ENCODE data around the gene R3HDM2.

Gene R3HDM2

GRCh38 chr12:57207731-57208630 is 222.9 kb downstream of the R3HDM2 start:
- Histone ChIP-seq H3K9ac (peak overlapping the region in 2 of 11 experiments; percentile 29 to 39; a peak in 1 of 22 replicates), H3K4me3 (no peak overlapping the region), H3K4me1 (peaks cover 8 to 59% (median 46%) of the 10 kb centered on the region in 10 experiments), H3K27me3 (no peaks in the 10 kb centered on the region), H3K27ac (no peak overlapping the region), H3K4me2 (peak overlapping the region in 6 of 11 experiments; percentile 6 to 55 (median 49); a peak in 10 of 22 replicates), H3K36me3 (peaks cover 6 to 99% (median 29%) of the 10 kb centered on the region in 11 experiments; a peak in 17 of 22 replicates), H4K20me1 (peaks cover 0 to 100% (median 12%) of the 10 kb centered on the region in 11 experiments; a peak in 12 of 22 replicates), H3K9me3 (replicated peaks in 1 of 11) (no peaks in the 10 kb centered on the region)
- TF ChIP-seq Cebpa-rat (IDR thresholded peaks at IDR 0.05) = no peak

DNA sequence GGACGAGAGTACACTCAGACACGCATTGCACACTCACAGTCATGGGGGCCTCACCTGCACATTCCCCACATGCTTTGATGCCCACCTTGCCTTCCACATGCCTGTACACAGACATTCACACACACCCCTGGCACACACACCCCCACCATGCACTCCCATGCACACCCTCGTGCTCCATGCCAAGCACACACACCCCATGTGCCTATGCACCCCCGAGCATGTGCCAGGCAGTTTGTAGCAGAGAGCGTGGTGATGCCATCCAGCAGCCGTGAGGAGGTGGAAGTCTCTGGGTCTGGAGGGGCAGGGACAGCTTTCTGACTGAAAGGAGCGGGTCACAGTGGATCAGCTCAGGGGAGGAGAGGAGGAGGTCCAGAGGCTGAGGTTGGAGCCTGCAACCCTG is 224.9 kb downstream of the R3HDM2 start:
- no peak overlapping the region for H3K4me2 ChIP-seq
- H3K36me3 ChIP-seq = peaks cover 6 to 99% (median 42%) of the 10 kb centered on the region in 11 experiments; a peak in 17 of 22 replicates
- H4K20me1 ChIP-seq = peaks cover 0 to 98% (median 6%) of the 10 kb centered on the region in 11 experiments; a peak in 11 of 22 replicates
- H3K27ac ChIP-seq = no peak overlapping the region
- no peaks in the 10 kb centered on the region for H3K9me3 ChIP-seq (replicated peaks in 1 of 11)
- no peak for TF ChIP-seq Cebpa-rat (IDR thresholded peaks at IDR 0.05)
- H3K4me3 ChIP-seq = no peak overlapping the region
- H3K27me3 ChIP-seq = no peaks in the 10 kb centered on the region
- no peak overlapping the region for H3K9ac ChIP-seq
- peaks cover 0 to 39% (median 26%) of the 10 kb centered on the region in 10 experiments; a peak in 17 of 20 replicates for H3K4me1 ChIP-seq

GRCh38 chr12:57205186-57205585 is 225.7 kb downstream of the R3HDM2 start:
- H3K4me3 ChIP-seq = no peak overlapping the region
- H4K20me1 ChIP-seq = peaks cover 0 to 95% (median 0%) of the 10 kb centered on the region in 11 experiments; a peak in 10 of 22 replicates
- H3K27ac ChIP-seq = no peak overlapping the region
- H3K4me2 ChIP-seq = no peak overlapping the region
- H3K4me1 ChIP-seq = peaks cover 0 to 31% (median 18%) of the 10 kb centered on the region in 10 experiments; a peak in 17 of 20 replicates
- TF ChIP-seq Cebpa-rat (IDR thresholded peaks at IDR 0.05) = no peak
- peaks cover 6 to 99% (median 44%) of the 10 kb centered on the region in 11 experiments; a peak in 17 of 22 replicates for H3K36me3 ChIP-seq
- H3K27me3 ChIP-seq = no peaks in the 10 kb centered on the region
- H3K9me3 ChIP-seq (replicated peaks in 1 of 11) = no peaks in the 10 kb centered on the region
- peak overlapping the region in 1 of 11 experiments; percentile 14; a peak in 1 of 22 replicates for H3K9ac ChIP-seq

GRCh38 chr12:57204454-57204853 is 226.4 kb downstream of the R3HDM2 start:
- Histone ChIP-seq H3K4me3 (no peak overlapping the region), H3K27ac (no peak overlapping the region), H3K9me3 (replicated peaks in 1 of 11) (no peaks in the 10 kb centered on the region), H3K4me2 (peak overlapping the region in 2 of 11 experiments; percentile 18 to 32; a peak in 2 of 22 replicates), H4K20me1 (peaks cover 0 to 95% (median 0%) of the 10 kb centered on the region in 11 experiments; a peak in 10 of 22 replicates), H3K27me3 (no peaks in the 10 kb centered on the region), H3K36me3 (peaks cover 10 to 99% (median 48%) of the 10 kb centered on the region in 11 experiments; a peak in 17 of 22 replicates), H3K9ac (peak overlapping the region in 2 of 11 experiments; percentile 9 to 14; a peak in 1 of 22 replicates), H3K4me1 (peaks cover 0 to 24% (median 12%) of the 10 kb centered on the region in 10 experiments; a peak in 13 of 20 replicates)
- no peak for TF ChIP-seq Cebpa-rat (IDR thresholded peaks at IDR 0.05)

DNA sequence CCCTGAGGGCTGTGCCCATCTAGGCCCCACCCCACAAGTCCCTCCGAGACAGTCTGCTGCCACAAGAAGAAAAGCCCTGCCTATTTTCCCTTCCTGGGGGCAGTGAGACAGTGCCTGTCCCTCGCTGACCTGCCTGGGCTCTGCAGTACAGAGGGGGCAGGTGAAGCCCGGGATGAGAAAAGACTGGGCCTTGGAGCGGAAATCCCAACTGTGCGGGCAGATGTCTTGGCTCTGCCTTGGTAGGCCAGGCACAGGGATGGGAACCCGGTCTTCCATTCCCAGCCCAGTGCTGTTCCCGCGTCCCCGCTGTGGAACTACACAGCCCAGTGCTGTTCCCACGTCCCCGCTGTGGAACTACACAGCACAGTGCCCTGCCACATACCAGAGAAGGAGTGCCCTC is 227.1 kb downstream of the R3HDM2 start:
- no peaks in the 10 kb centered on the region for H3K27me3 ChIP-seq

More for the DNA sequence above, 227.1 kb downstream of the R3HDM2 start:
- H3K9me3 ChIP-seq (replicated peaks in 1 of 11) = no peaks in the 10 kb centered on the region
- no peak overlapping the region for H3K4me3 ChIP-seq
- H3K9ac ChIP-seq = peak overlapping the region in 1 of 11 experiments; percentile 14; a peak in 1 of 22 replicates
- H4K20me1 ChIP-seq = peaks cover 0 to 95% (median 0%) of the 10 kb centered on the region in 11 experiments; a peak in 10 of 22 replicates
- no peak overlapping the region for H3K27ac ChIP-seq
- peaks cover 0 to 17% (median 10%) of the 10 kb centered on the region in 10 experiments; a peak in 9 of 20 replicates for H3K4me1 ChIP-seq
- TF ChIP-seq Cebpa-rat (IDR thresholded peaks at IDR 0.05) = no peak
- no peak overlapping the region for H3K4me2 ChIP-seq
- peaks cover 12 to 99% (median 54%) of the 10 kb centered on the region in 11 experiments; a peak in 17 of 22 replicates for H3K36me3 ChIP-seq
